ENCODE measurements around the gene TNN. TPM values are rescaled to one million over a fixed set of nuclear protein-coding genes. Genes with fewer than 3 reads are reported as not detected.

Gene TNN
- polyA plus RNA-seq, 1 donor from 2014 or later: not detected

GRCh38 chr1:175173531-175173930, 105.9 kb downstream of the TNN start:
- no peak for TF ChIP-seq CTCF (IDR thresholded peaks at IDR 0.05; ENCODE audit: poor library complexity, severe bottlenecking)
- Histone ChIP-seq H3K9me2 (ENCODE audit: insufficient read depth, low read length) (no peaks in the 10 kb centered on the region), H3K36me3 (ENCODE audit: insufficient read depth, low read length) (no peaks in the 10 kb centered on the region), H2AFZ (ENCODE audit: low read depth, low read length) (no peak overlapping the region), H3F3A (ENCODE audit: insufficient read depth, low read length, poor library complexity, severe bottlenecking) (no peaks in the 10 kb centered on the region), H4K20me1 (ENCODE audit: insufficient read depth) (no peaks in the 10 kb centered on the region), H3K4me2 (ENCODE audit: low read length) (no peak overlapping the region), H3K4me3 (ENCODE audit: low read length) (no peak overlapping the region), H3K9ac (ENCODE audit: low read length) (no peak overlapping the region), H3K27me3 (ENCODE audit: insufficient read depth, low read depth, low read length) (no peaks in the 10 kb centered on the region), H3K9me3 (ENCODE audit: low read length) (no peaks in the 10 kb centered on the region), H3K27ac (ENCODE audit: low read length) (no peak overlapping the region), H3K79me2 (replicated peaks; ENCODE audit: insufficient read depth, low read length) (no peaks in the 10 kb centered on the region)

- Histone ChIP-seq H3F3A (ENCODE audit: insufficient read depth, low read length, poor library complexity, severe bottlenecking) (no peaks in the 10 kb centered on the region), H3K9ac (ENCODE audit: low read length) (no peak overlapping the region), H3K4me3 (ENCODE audit: low read length) (no peak overlapping the region), H3K27me3 (ENCODE audit: insufficient read depth, low read depth, low read length) (no peaks in the 10 kb centered on the region), H3K9me3 (ENCODE audit: low read length) (no peaks in the 10 kb centered on the region), H3K79me2 (replicated peaks; ENCODE audit: insufficient read depth, low read length) (no peaks in the 10 kb centered on the region), H3K36me3 (ENCODE audit: insufficient read depth, low read length) (no peaks in the 10 kb centered on the region), H2AFZ (ENCODE audit: low read depth, low read length) (no peak overlapping the region), H3K4me2 (ENCODE audit: low read length) (no peak overlapping the region), H4K20me1 (ENCODE audit: insufficient read depth) (no peaks in the 10 kb centered on the region), H3K9me2 (ENCODE audit: insufficient read depth, low read length) (no peaks in the 10 kb centered on the region), H3K27ac (ENCODE audit: low read length) (no peak overlapping the region)
- no peak for TF ChIP-seq CTCF (IDR thresholded peaks at IDR 0.05; ENCODE audit: poor library complexity, severe bottlenecking)
- no peak for TF ChIP-seq SMC3 (conservative IDR thresholded peaks at IDR 0.05; ENCODE audit: poor library complexity)
- TF ChIP-seq MXI1 (conservative IDR thresholded peaks at IDR 0.05; ENCODE audit: poor library complexity, severe bottlenecking): no peak
- TF ChIP-seq EP300 (conservative IDR thresholded peaks at IDR 0.05; ENCODE audit: poor library complexity, severe bottlenecking): no peak
- TF ChIP-seq TAF1 (IDR thresholded peaks at IDR 0.05; ENCODE audit: low read depth): no peak
- no peak for TF ChIP-seq EZH2 (IDR thresholded peaks at IDR 0.05; ENCODE audit: borderline replicate concordance, insufficient read depth, low read length, poor library complexity, severe bottlenecking)
- TF ChIP-seq POLR2AphosphoS5 (IDR thresholded peaks at IDR 0.05): no peak
- no peak for TF ChIP-seq REST (IDR thresholded peaks at IDR 0.05; ENCODE audit: borderline replicate concordance)
Measured at GRCh38 chr1:175174309-175175102, 106.9 kb downstream of the TNN start.
